ENCODE data around the gene SFN. TPM values are rescaled to one million over a fixed set of nuclear protein-coding genes. Genes with fewer than 3 reads are reported as not detected.

SFN gene
- polyA plus RNA-seq, 2 of the 4 experiments (the other 2 are of a cell fraction): 39.8 to 141 TPM

DNA sequence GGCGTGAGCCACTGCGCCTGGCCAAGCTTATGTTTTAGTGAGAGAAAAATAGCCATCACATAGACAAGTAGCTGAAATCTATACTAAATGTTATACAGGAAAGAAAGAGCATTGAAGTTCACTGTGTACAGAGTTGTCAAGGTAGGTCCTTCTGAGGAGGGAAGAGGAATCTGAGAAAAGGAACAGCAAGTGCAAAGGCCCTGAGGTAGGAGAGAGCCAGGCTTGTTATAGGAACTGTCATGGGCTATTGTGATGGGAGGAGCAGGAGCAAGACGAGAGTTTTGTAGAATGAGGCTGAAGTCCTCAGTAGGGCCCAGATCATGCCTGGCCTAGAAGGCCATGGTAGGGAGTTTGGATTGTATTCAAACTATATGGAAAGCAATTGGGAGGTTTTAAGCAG lies 31.9 kb upstream of the SFN start:
- TF ChIP-seq MAFK (IDR thresholded peaks at IDR 0.05; ENCODE audit: partially characterized antibody): no peak
- TF ChIP-seq CEBPB (IDR thresholded peaks at IDR 0.05): no peak
- no peak for TF ChIP-seq HOXB13 (CRISPR knock-in tag; IDR thresholded peaks at IDR 0.05; ENCODE audit: low read depth)
- TF ChIP-seq NFE2L2 (conservative IDR thresholded peaks at IDR 0.05; ENCODE audit: low read length): no peak
- TF ChIP-seq, protein P1, sequence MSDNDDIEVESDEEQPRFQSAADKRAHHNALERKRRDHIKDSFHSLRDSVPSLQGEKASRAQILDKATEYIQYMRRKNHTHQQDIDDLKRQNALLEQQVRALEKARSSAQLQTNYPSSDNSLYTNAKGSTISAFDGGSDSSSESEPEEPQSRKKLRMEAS (IDR thresholded peaks at IDR 0.05): no peak
- no peak for TF ChIP-seq JUNB (IDR thresholded peaks at IDR 0.05)
- no peak for DNase-seq (ENCODE audit: low read depth in 1 of 2, low spot score in 1 of 2)
- Histone ChIP-seq H3K4me2 (peak overlapping the region; percentile 22; the same call in 1 of the 3 replicates), H3K27ac (0 out of 6 replicates have a peak overlapping the region, but pooled peaks of 1 of the 2 experiments have one; percentile 43), H3K9me3 (no peaks in the 10 kb centered on the region), H3K4me3 (no peak overlapping the region), H3K4me1 (peaks cover 24% of the 10 kb centered on the region)
- 92% methylated on average over 3 of the region's 3 CpGs for WGBS (ENCODE audit: missing lambda C conversion rate)
- no peak for FAIRE-seq
- CTCF ChIA-PET: interaction anchor here (1.4 to 2.0 kb wide), 2 partner anchors 11 to 14 kb away, joined by 4 to 5 read pairs; no protein-coding TSS in a partner anchor
- POLR2A ChIA-PET: no interaction called here
- ATAC-seq: no peak

DNA sequence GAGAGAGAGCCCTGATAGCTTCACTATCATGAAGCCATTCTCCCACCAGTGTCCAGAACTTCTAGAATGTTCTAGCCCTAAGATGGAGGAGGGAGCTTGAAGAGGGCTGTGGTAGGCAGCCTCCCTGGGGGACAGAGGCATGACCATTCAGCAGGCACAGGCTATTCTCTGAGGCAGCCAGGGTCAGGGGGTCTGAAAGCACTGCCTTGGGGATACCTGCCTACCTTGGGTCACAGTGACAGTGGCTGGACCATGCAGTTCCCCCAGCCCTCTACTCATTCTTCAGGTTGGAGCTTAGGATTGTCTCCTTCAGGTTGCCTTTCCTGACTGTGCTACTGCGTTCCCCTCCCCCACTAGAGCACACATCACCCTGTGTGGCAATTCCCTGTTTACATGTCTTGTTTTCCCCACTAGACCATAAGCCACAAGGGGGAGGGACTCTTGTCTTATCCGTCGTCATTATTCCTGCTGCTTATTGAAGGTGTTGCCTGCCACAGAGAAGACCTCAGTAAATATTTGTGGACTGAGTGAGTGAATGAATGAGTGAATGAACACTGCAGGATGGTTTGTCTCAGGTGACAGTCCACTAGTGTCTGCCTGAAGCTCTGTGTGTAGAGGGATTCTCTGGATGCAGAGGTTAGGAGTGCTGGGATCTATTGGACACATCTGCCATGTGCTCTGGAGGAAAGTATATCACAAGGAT lies 31.3 kb upstream of the SFN start:
- FAIRE-seq (no peak), ATAC-seq (no peak; a peak in 1 of 6 replicates), DNase-seq (ENCODE audit: low read depth in 1 of 2, low spot score in 1 of 2) (no peak)
- H3K4me1 ChIP-seq: peaks cover 23% of the 10 kb centered on the region; the same call in 2 of the 3 replicates
- ChIA-PET CTCF (interaction anchor here (0.8 to 4.6 kb wide), 4 partner anchors 11 to 17 kb away, joined by 4 to 15 read pairs (median 5); no protein-coding TSS in a partner anchor), POLR2A (no interaction called here)
- no peaks in the 10 kb centered on the region for H3K9me3 ChIP-seq
- no peak overlapping the region for H3K4me3 ChIP-seq
- 0 out of 6 replicates have a peak overlapping the region, but pooled peaks of 1 of the 2 experiments have one; percentile 43 for H3K27ac ChIP-seq
- WGBS (ENCODE audit: missing lambda C conversion rate): 41% methylated on average over 3 of the region's 3 CpGs
- TF ChIP-seq EHF (CRISPR knock-in tag; IDR thresholded peaks at IDR 0.05) (no peak), TP53 (CRISPR knock-in tag; IDR thresholded peaks at IDR 0.05) (no peak), SREBF2 (IDR thresholded peaks at IDR 0.05) (no peak)
- TF ChIP-seq, protein P2, sequence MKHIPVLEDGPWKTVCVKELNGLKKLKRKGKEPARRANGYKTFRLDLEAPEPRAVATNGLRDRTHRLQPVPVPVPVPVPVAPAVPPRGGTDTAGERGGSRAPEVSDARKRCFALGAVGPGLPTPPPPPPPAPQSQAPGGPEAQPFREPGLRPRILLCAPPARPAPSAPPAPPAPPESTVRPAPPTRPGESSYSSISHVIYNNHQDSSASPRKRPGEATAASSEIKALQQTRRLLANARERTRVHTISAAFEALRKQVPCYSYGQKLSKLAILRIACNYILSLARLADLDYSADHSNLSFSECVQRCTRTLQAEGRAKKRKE (CRISPR knock-in tag; IDR thresholded peaks at IDR 0.05; ENCODE audit: low read depth): no peak
- peak overlapping the region; percentile 22; the same call in 1 of the 3 replicates for H3K4me2 ChIP-seq

GRCh38 chr1:26832249-26832960 lies 30.5 kb upstream of the SFN start:
- 91% methylated on average over 16 of the region's 16 CpGs for WGBS (ENCODE audit: missing lambda C conversion rate)
- no peak overlapping the region for H3K4me3 ChIP-seq
- peaks cover 23% of the 10 kb centered on the region; the same call in 2 of the 3 replicates for H3K4me1 ChIP-seq
- TF ChIP-seq, protein P2 (CRISPR knock-in tag; IDR thresholded peaks at IDR 0.05; ENCODE audit: low read depth): no peak
- TF ChIP-seq ZNF302 (CRISPR knock-in tag; IDR thresholded peaks at IDR 0.05) (no peak), SMC3 (IDR thresholded peaks at IDR 0.05) (no peak), HOXA7 (CRISPR knock-in tag; IDR thresholded peaks at IDR 0.05) (no peak), RAD21 (conservative IDR thresholded peaks at IDR 0.05 in 1 of 2, IDR thresholded peaks at IDR 0.05 in 1 of 2) (no peak), SREBF2 (IDR thresholded peaks at IDR 0.05) (no peak), MYC (IDR thresholded peaks at IDR 0.05; ENCODE audit: borderline replicate concordance, low read length) (no peak)
- FAIRE-seq: no peak
- H3K27ac ChIP-seq: no peak overlapping the region
- peak in 1 of 2 experiments; percentile 38; a peak in 1 of 6 replicates for ATAC-seq
- DNase-seq (ENCODE audit: low read depth in 1 of 2, low spot score in 1 of 2): no peak
- no peak overlapping the region for H3K4me2 ChIP-seq
- CTCF ChIA-PET: interaction anchor here (0.8 to 4.6 kb wide), 4 partner anchors 12 to 46 kb away, joined by 5 to 15 read pairs (median 5); no protein-coding TSS in a partner anchor
- H3K9me3 ChIP-seq: no peaks in the 10 kb centered on the region
- POLR2A ChIA-PET: no interaction called here
